ENCODE results near the gene KRT81.

DNA sequence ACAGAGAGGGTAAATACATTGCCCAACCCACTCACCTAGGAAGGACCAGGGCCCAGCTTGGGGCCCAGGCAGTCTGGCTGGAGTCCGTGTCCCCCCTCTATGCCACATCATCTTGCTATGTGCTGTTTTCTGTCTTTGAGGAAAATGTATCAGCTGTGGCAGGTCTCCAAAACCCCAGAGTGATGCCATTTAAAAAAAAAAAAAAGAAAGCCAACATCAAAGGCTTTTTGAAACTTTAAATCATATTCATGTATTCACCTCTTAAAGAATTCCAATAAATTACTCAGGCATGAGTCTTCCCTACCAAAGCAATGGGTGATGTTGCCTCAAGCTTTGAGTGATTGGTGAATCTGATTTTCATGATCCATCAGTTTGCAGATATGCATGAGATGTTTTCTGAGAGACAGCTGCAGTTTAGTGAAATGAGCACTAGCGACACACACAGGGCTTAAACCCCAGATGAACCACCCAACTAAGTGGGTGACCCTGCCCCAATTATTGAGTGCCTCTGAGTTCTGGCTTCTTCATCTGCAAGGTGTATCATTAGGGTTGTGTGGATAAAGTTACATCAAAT lies 6.1 kb downstream of the KRT81 start:
- TF ChIP-seq, protein P1, sequence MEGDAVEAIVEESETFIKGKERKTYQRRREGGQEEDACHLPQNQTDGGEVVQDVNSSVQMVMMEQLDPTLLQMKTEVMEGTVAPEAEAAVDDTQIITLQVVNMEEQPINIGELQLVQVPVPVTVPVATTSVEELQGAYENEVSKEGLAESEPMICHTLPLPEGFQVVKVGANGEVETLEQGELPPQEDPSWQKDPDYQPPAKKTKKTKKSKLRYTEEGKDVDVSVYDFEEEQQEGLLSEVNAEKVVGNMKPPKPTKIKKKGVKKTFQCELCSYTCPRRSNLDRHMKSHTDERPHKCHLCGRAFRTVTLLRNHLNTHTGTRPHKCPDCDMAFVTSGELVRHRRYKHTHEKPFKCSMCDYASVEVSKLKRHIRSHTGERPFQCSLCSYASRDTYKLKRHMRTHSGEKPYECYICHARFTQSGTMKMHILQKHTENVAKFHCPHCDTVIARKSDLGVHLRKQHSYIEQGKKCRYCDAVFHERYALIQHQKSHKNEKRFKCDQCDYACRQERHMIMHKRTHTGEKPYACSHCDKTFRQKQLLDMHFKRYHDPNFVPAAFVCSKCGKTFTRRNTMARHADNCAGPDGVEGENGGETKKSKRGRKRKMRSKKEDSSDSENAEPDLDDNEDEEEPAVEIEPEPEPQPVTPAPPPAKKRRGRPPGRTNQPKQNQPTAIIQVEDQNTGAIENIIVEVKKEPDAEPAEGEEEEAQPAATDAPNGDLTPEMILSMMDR (IDR thresholded peaks at IDR 0.05 in 4 of 5, conservative IDR thresholded peaks at IDR 0.05 in 1 of 5): no peak
- TF ChIP-seq POLR2A (IDR thresholded peaks at IDR 0.05): no peak
